ENCODE results near the gene FKBP5. TPM values are rescaled to one million over a fixed set of nuclear protein-coding genes. Genes with fewer than 3 reads are reported as not detected.

The FKBP5 gene
- total and polyA plus RNA-seq, 10 of the 15 experiments (the other 5 are each of a cell fraction or from before 2014, with no cell fraction given): 29.0 to 123 (median 62.3) TPM

DNA sequence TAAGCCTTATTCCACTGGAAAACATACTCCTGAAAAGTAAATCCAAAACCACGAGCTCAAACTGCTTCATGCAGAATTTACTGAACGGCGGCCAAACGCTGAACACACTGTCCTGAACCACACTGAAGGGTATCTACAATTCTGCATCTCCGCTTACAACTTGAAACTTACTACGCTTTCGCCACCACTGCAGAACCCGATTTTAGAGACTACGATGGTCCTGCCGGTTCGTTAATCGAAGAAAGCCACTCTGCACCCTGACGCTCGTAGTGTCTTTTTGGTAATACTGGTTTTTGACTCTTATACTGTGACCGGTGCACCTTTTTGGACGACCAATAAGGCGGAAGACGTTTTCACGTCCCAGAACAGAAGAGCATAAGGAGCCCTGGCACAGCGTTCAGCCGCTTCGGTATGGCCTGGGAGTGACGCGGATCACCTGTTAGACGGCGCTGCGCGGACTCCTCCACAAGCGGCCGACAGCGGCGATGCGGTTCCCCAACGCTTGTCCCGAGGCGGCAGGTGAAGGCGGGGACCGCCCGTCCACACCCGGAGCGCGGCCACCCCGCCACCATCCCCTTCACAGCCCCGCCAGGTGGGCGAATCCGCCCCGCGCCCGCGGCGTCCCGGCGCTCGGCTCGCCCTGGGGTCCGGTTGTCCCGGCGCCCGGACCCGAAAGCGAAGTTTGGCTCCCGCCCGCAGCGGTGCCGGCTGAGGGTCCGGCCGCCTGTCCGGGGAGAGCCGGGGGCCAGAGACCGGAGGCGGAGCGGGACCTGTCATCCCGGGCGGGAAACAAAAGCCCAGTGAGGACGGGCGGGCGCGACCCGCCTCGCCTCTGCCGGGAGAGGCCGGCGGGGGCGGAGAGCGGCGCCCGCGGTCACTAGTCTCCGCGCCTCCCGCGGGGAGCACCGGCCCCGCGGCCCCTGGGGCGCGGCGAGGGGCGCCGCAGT lies 784 bp downstream of the FKBP5 start (continued):
- no peak for TF ChIP-seq ZNF687 (IDR thresholded peaks at IDR 0.05)
- no peak for TF ChIP-seq NFYB (IDR thresholded peaks at IDR 0.05; ENCODE audit: insufficient read depth, low read depth, low read length)
- TF ChIP-seq PAX5 (IDR thresholded peaks at IDR 0.05; ENCODE audit: borderline replicate concordance, low read depth, low read length): no peak
- TF ChIP-seq IRF4 (IDR thresholded peaks at IDR 0.05; ENCODE audit: low read depth, low read length): no peak
- no peak for TF ChIP-seq FOXK2 (IDR thresholded peaks at IDR 0.05)
- TF ChIP-seq RBBP5 (conservative IDR thresholded peaks at IDR 0.05): no peak
- TF ChIP-seq, protein P1, sequence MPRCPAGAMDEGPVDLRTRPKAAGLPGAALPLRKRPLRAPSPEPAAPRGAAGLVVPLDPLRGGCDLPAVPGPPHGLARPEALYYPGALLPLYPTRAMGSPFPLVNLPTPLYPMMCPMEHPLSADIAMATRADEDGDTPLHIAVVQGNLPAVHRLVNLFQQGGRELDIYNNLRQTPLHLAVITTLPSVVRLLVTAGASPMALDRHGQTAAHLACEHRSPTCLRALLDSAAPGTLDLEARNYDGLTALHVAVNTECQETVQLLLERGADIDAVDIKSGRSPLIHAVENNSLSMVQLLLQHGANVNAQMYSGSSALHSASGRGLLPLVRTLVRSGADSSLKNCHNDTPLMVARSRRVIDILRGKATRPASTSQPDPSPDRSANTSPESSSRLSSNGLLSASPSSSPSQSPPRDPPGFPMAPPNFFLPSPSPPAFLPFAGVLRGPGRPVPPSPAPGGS (IDR thresholded peaks at IDR 0.05; ENCODE audit: borderline replicate concordance, insufficient read depth, low read depth, low read length, poor library complexity, severe bottlenecking): no peak
- TF ChIP-seq, protein P2, sequence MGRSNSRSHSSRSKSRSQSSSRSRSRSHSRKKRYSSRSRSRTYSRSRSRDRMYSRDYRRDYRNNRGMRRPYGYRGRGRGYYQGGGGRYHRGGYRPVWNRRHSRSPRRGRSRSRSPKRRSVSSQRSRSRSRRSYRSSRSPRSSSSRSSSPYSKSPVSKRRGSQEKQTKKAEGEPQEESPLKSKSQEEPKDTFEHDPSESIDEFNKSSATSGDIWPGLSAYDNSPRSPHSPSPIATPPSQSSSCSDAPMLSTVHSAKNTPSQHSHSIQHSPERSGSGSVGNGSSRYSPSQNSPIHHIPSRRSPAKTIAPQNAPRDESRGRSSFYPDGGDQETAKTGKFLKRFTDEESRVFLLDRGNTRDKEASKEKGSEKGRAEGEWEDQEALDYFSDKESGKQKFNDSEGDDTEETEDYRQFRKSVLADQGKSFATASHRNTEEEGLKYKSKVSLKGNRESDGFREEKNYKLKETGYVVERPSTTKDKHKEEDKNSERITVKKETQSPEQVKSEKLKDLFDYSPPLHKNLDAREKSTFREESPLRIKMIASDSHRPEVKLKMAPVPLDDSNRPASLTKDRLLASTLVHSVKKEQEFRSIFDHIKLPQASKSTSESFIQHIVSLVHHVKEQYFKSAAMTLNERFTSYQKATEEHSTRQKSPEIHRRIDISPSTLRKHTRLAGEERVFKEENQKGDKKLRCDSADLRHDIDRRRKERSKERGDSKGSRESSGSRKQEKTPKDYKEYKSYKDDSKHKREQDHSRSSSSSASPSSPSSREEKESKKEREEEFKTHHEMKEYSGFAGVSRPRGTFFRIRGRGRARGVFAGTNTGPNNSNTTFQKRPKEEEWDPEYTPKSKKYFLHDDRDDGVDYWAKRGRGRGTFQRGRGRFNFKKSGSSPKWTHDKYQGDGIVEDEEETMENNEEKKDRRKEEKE (IDR thresholded peaks at IDR 0.05): no peak
- no peak for TF ChIP-seq RFX5 (IDR thresholded peaks at IDR 0.05; ENCODE audit: low read depth, low read length)
- TF ChIP-seq NRF1 (conservative IDR thresholded peaks at IDR 0.05; ENCODE audit: low read depth, low read length): no peak
- no peak for TF ChIP-seq ZBTB33 (IDR thresholded peaks at IDR 0.05)
- TF ChIP-seq, protein P3, sequence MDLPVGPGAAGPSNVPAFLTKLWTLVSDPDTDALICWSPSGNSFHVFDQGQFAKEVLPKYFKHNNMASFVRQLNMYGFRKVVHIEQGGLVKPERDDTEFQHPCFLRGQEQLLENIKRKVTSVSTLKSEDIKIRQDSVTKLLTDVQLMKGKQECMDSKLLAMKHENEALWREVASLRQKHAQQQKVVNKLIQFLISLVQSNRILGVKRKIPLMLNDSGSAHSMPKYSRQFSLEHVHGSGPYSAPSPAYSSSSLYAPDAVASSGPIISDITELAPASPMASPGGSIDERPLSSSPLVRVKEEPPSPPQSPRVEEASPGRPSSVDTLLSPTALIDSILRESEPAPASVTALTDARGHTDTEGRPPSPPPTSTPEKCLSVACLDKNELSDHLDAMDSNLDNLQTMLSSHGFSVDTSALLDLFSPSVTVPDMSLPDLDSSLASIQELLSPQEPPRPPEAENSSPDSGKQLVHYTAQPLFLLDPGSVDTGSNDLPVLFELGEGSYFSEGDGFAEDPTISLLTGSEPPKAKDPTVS (IDR thresholded peaks at IDR 0.05; ENCODE audit: low read depth, low read length): no peak
- no peak for TF ChIP-seq MTA2 (IDR thresholded peaks at IDR 0.05; ENCODE audit: low read depth)

All from GM12878 (cell line).